AG04450 (cell line): ENCODE results near the gene AUTS2. TPM values are rescaled to one million over a fixed set of nuclear protein-coding genes. Genes with fewer than 3 reads are reported as not detected.

ENCODE experiments used
- CTCF ChIA-PET: fragments of 300-600, 350-600 bp; formaldehyde crosslinking; extraction: SDS; loops from one replicate; lab custom pipeline; 2022; ENCODE audit warnings: antibody characterized with exemption, inconsistent platforms; lab: Charles Lee
- POLR2A ChIA-PET: fragments of 350-600 bp; formaldehyde crosslinking; extraction: SDS; loops from one replicate; lab custom pipeline; 2021; ENCODE audit warnings: antibody characterized with exemption, inconsistent platforms; lab: Yijun Ruan, JAX
- DNase-seq: peaks from one replicate; pipeline ENCODE4 v3.0.0-alpha.2; 2011; ENCODE audit warnings: low read depth, low spot score
- H3K27ac ChIP-seq: one replicate; pipeline ENCODE4 v1.5.1; 2012; ENCODE audit warnings: low read depth, low read length, control low read depth
- H3K27me3 ChIP-seq: one replicate; pipeline ENCODE4 v1.6.0; 2012; ENCODE audit warnings: low read length; ENCODE audit not compliant: control insufficient read depth, insufficient read depth
- H3K4me3 ChIP-seq: 2 replicates; pipeline ENCODE4 v1.5.1; 2011; ENCODE audit warnings: mild to moderate bottlenecking, low read depth, low read length, control low read depth
- H3K9me3 ChIP-seq: 2 replicates; pipeline ENCODE4 v1.5.1; 2012; ENCODE audit warnings: low read length; ENCODE audit not compliant: control insufficient read depth, insufficient read depth
- polyA plus RNA-seq: library from polyadenylated mRNA; depleted of rRNA; stranded (reverse); fragments of >200 nt; gene quantifications from 2 replicates; pipeline ENCODE4 v1.2.3, GENCODE V29; 2011
- TF ChIP-seq, protein P1 (sequence below): IDR thresholded peaks from 2 replicates; pipeline ENCODE4 v1.5.1; 2011; ENCODE audit warnings: low read depth, low read length, control low read depth, inconsistent platforms

The AUTS2 gene
- polyA plus RNA-seq, 1 experiment, result 1.5 TPM

DNA sequence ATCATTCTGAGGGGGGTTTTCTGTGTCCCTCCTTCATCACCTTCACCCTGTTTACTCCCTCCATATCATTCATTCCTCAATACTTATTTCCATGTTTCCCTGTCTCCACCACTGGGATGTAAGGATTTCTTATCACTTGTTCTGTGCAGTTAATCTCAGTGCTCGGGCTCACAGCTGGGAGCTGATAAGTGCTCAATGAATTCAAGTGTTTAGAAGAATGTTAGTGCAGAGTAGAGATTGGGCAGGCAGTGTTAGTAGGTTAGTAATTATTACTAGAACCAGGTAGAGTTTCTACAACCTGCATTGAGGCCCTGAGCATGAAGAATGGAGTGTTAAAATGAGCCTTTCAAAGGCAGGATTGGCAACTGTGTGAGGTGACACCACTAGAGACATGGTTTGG lies 458.1 kb downstream of the AUTS2 start:
- DNase-seq, result no peak
- POLR2A ChIA-PET, result no interaction called here
- TF ChIP-seq, protein P1, sequence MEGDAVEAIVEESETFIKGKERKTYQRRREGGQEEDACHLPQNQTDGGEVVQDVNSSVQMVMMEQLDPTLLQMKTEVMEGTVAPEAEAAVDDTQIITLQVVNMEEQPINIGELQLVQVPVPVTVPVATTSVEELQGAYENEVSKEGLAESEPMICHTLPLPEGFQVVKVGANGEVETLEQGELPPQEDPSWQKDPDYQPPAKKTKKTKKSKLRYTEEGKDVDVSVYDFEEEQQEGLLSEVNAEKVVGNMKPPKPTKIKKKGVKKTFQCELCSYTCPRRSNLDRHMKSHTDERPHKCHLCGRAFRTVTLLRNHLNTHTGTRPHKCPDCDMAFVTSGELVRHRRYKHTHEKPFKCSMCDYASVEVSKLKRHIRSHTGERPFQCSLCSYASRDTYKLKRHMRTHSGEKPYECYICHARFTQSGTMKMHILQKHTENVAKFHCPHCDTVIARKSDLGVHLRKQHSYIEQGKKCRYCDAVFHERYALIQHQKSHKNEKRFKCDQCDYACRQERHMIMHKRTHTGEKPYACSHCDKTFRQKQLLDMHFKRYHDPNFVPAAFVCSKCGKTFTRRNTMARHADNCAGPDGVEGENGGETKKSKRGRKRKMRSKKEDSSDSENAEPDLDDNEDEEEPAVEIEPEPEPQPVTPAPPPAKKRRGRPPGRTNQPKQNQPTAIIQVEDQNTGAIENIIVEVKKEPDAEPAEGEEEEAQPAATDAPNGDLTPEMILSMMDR, result no peak
- no peaks in the 10 kb centered on the region for H3K9me3 ChIP-seq
- no peak overlapping the region for H3K4me3 ChIP-seq
- CTCF ChIA-PET, result no interaction called here
- no peak overlapping the region for H3K27ac ChIP-seq
- no peaks in the 10 kb centered on the region for H3K27me3 ChIP-seq

DNA sequence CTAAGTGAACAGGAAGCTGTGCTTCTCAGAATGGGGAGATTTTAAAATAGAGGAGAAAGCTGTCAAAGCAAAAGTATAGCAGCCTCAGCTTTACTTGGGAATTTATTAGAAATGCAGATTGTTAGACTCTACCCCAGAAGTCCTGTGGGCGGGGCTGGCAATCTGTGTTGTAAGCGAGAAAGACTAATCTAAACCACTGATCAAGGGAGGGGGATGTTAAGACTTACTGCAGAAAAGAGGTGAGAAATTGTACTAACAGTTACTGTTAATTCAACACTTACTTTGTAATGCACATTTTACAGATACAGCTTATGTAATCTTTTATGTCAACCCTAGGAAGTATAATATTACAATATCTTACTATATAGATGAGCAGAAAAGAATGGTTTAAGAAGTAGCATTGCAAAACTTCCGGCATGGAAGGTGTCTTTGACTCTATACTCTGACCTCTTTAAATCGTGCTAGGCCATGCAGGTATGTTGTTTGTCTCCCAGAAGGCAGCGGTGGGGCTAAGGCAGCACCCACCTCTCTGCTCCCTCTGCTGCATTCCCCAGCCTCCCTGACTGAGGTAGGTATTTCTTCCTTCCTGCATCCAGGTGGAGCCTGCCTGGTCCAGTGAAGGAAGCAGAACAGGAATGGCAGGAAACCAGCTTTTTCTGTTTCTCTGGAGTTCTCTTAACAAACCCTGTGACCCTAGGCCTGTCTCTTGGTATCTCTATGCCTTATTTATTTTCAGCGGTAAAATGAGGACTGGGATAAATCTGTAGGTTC lies 462.2 kb downstream of the AUTS2 start:
- ChIA-PET POLR2A (no interaction called here), CTCF (interaction anchor here (1.5 kb wide), 1 partner anchor 18 kb away, joined by 4 read pairs; no protein-coding TSS in a partner anchor)
- Histone ChIP-seq H3K27me3 (no peaks in the 10 kb centered on the region), H3K27ac (no peak overlapping the region), H3K4me3 (no peak overlapping the region), H3K9me3 (no peaks in the 10 kb centered on the region)
- no peak for DNase-seq
- TF ChIP-seq, protein P1, result no peak

DNA sequence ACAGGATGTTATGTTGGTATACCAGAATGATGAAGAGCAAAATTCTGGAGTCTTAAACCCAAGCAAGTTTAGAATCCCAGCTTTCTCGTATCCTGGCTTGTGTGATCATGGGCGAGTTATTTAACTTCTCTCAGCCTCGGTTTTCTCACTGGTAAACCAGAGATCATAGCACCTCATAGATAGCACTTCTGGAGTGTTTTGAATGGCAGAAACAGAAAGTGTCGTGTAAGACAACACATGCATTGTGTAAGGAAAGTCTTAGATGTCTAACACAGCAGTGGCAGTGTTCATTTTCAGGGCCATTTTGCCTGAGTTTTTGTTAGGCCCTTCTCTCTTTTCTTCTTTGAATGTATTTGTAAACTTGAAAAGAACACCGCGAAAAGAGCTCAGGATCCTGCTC lies 465.1 kb downstream of the AUTS2 start:
- ChIA-PET CTCF (no interaction called here), POLR2A (no interaction called here)
- Histone ChIP-seq H3K27me3 (no peaks in the 10 kb centered on the region), H3K4me3 (no peak overlapping the region), H3K9me3 (no peaks in the 10 kb centered on the region), H3K27ac (no peak overlapping the region)
- DNase-seq, result no peak
- TF ChIP-seq, protein P1, result no peak

DNA sequence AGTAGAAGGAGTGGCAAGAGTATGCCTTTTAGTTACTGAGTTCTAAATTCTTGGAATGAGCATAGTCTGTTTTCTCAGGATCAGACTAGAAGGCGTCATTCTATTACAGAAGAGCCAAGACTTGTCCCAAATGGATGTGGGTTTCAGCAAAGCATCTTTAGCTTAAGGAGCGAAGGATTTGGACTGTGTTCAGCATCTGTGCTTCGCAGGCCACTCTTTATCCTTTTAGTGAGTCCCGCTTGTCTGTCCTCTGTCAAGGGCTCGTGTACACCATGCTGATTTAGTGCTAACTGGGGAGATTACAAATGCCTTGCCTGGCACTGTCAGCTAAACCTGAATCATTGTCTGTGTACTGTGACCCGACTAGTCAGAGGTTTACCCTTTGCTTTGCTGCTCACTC lies 465.7 kb downstream of the AUTS2 start:
- Histone ChIP-seq H3K27ac (no peak overlapping the region), H3K4me3 (no peak overlapping the region), H3K9me3 (no peaks in the 10 kb centered on the region), H3K27me3 (no peaks in the 10 kb centered on the region)
- DNase-seq, result no peak
- ChIA-PET CTCF (no interaction called here), POLR2A (no interaction called here)
- TF ChIP-seq, protein P1, result no peak

DNA sequence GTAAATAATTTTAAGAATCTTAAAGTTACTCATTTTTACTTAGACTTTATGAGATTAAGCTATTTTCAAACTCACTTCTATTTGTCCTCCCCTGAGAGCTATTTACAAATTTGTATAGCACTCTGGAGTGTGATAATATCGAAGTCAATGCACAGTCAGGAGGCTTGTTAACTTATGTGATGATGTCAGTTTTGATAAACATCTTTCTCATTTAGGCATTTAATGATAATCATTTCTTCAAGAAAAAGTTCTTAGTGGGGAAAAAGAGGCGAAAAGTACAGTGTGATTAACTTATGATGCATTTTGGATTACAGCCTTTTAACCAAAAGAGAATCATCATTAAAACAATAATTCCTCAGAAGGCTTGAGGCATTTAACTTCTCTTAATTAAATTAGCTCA lies 468.6 kb downstream of the AUTS2 start:
- H3K27ac ChIP-seq, result no peak overlapping the region
- TF ChIP-seq, protein P1, result no peak
- no peaks in the 10 kb centered on the region for H3K9me3 ChIP-seq
- no peaks in the 10 kb centered on the region for H3K27me3 ChIP-seq
- no peak overlapping the region for H3K4me3 ChIP-seq
- ChIA-PET CTCF (no interaction called here), POLR2A (no interaction called here)
- no peak for DNase-seq
